IMR-90 (cell line): ENCODE measurements around the gene LGI1. TPM values are rescaled to one million over a fixed set of nuclear protein-coding genes. Genes with fewer than 3 reads are reported as not detected.

ENCODE experiments used
- ATAC-seq: fragments of 200-7000 bp; cut with Tn5 transposase; 2 replicates; pipeline ENCODE4 v1.9.1; 2020; ENCODE audit warnings: low read depth, mild to moderate bottlenecking, moderate library complexity
- BruUV-seq: library from RNA; stranded (reverse); fragments of 400-500 nt; replicated peaks from 2 replicates; lab custom pipeline; 2021; lab: Mats Ljungman, UMichigan
- CTCF ChIA-PET: fragments of 300-600 bp; formaldehyde crosslinking; extraction: SDS; loops from one replicate; lab custom pipeline; 2021; ENCODE audit warnings: antibody characterized with exemption; lab: Yijun Ruan, JAX
- POLR2A ChIA-PET: fragments of 300-600 bp; sonication (Branson Sonifier 250); formaldehyde crosslinking; loops from one replicate; lab custom pipeline; 2022; ENCODE audit warnings: antibody characterized with exemption; ENCODE audit not compliant: unreplicated experiment; lab: Charles Lee
- DNase-seq: peaks from one replicate; pipeline ENCODE4 v3.0.0; 2013
- H2AFZ ChIP-seq: replicated peaks from 2 replicates; pipeline ENCODE3; 2013; ENCODE audit warnings: low read length, mild to moderate bottlenecking; ENCODE audit not compliant: poor library complexity
- H2AK5ac ChIP-seq: 2 replicates; pipeline ENCODE4 v1.6.1; 2013; ENCODE audit warnings: low read depth, low read length, inconsistent platforms
- H2AK9ac ChIP-seq: replicated peaks from 2 replicates; pipeline ENCODE3; 2013; ENCODE audit warnings: mild to moderate bottlenecking, low read depth, low read length, moderate library complexity; ENCODE audit not compliant: poor library complexity
- H2BK120ac ChIP-seq: 2 replicates; pipeline ENCODE4 v1.6.1; 2013; ENCODE audit warnings: low read depth, low read length, inconsistent platforms
- H2BK15ac ChIP-seq: 3 replicates; pipeline ENCODE4 v1.6.1; 2013; ENCODE audit warnings: low read depth, low read length, inconsistent platforms
- H2BK20ac ChIP-seq: 2 replicates; pipeline ENCODE4 v1.6.1; 2013; ENCODE audit warnings: low read depth, mild to moderate bottlenecking, inconsistent platforms, low read length, moderate library complexity
- H2BK5ac ChIP-seq: 2 replicates; pipeline ENCODE4 v1.6.1; 2013; ENCODE audit warnings: mild to moderate bottlenecking, low read depth, low read length, inconsistent platforms; ENCODE audit not compliant: poor library complexity, severe bottlenecking
- H3K14ac ChIP-seq: replicated peaks from 2 replicates; pipeline ENCODE4 v1.6.1; 2013; ENCODE audit warnings: low read depth, low read length, inconsistent platforms
- H3K18ac ChIP-seq: 2 replicates; pipeline ENCODE4 v1.6.1; 2013; ENCODE audit warnings: low read depth, low read length, control low read depth
- H3K23ac ChIP-seq: 2 replicates; pipeline ENCODE4 v1.6.1; 2013; ENCODE audit warnings: low read depth, low read length, inconsistent platforms
- H3K27ac ChIP-seq: 2 replicates; pipeline ENCODE4 v1.5.1; 2013; ENCODE audit warnings: mild to moderate bottlenecking, control low read depth, low read length; ENCODE audit not compliant: insufficient read depth
- H3K27me3 ChIP-seq: 2 replicates; pipeline ENCODE4 v1.6.1; 2013; ENCODE audit warnings: low read length; ENCODE audit not compliant: control insufficient read depth, insufficient read depth
- H3K36me3 ChIP-seq: 2 replicates; pipeline ENCODE4 v1.6.1; 2013; ENCODE audit warnings: low read length, mixed read lengths; ENCODE audit not compliant: control insufficient read depth, insufficient read depth
- H3K4ac ChIP-seq: 2 replicates; pipeline ENCODE4 v1.6.1; 2013; ENCODE audit warnings: low read depth, low read length, inconsistent platforms
- H3K4me1 ChIP-seq: 2 replicates; pipeline ENCODE4 v1.6.1; 2013; ENCODE audit warnings: low read length, mixed read lengths; ENCODE audit not compliant: control insufficient read depth, insufficient read depth
- H3K4me2 ChIP-seq: 2 replicates; pipeline ENCODE4 v1.6.1; 2013; ENCODE audit warnings: low read depth, mild to moderate bottlenecking, control low read depth, low read length, moderate library complexity
- H3K4me3 ChIP-seq: 2 replicates; pipeline ENCODE4 v1.5.1; 2013; ENCODE audit warnings: low read depth, mild to moderate bottlenecking, control low read depth, low read length, moderate library complexity; ENCODE audit not compliant: insufficient read depth
- H3K56ac ChIP-seq: 2 replicates; pipeline ENCODE4 v1.6.1; 2013; ENCODE audit warnings: low read length, inconsistent platforms; ENCODE audit not compliant: insufficient read depth; ENCODE audit errors: extremely low read depth
- H3K79me1 ChIP-seq, 2 experiments: 2 replicates each; pipeline ENCODE4 v1.6.1; 2013; ENCODE audit warnings: low read length in 2 of 2, inconsistent platforms in 1 of 2, low read depth in 1 of 2
- H3K9ac ChIP-seq: 2 replicates; pipeline ENCODE4 v1.6.1; 2013; ENCODE audit warnings: low read depth, low read length, control low read depth
- H3K9me1 ChIP-seq: 2 replicates; pipeline ENCODE4 v1.6.1; 2013; ENCODE audit warnings: low read length, inconsistent platforms; ENCODE audit not compliant: insufficient read depth
- H3K9me3 ChIP-seq: 2 replicates; pipeline ENCODE4 v1.6.1; 2013; ENCODE audit warnings: low read length; ENCODE audit not compliant: control insufficient read depth, insufficient read depth
- H4K20me1 ChIP-seq: 2 replicates; pipeline ENCODE4 v1.6.1; 2013; ENCODE audit warnings: low read length, inconsistent platforms; ENCODE audit not compliant: insufficient read depth
- H4K5ac ChIP-seq: 2 replicates; pipeline ENCODE4 v1.6.1; 2013; ENCODE audit warnings: mild to moderate bottlenecking, low read depth, low read length, control low read depth
- H4K8ac ChIP-seq, 2 experiments: 2 replicates each; pipeline ENCODE4 v1.6.1; 2013; ENCODE audit warnings: low read depth in 2 of 2, low read length in 2 of 2, control low read depth in 1 of 2, inconsistent platforms in 1 of 2
- H4K91ac ChIP-seq: 2 replicates; pipeline ENCODE4 v1.6.1; 2013; ENCODE audit warnings: low read depth, low read length, inconsistent platforms; ENCODE audit not compliant: insufficient read depth
- BHLHE40 ChIP-seq: fragments of 150-350 bp; IDR thresholded peaks from 2 replicates; pipeline ENCODE4 v1.6.1; 2016; ENCODE audit warnings: mild to moderate bottlenecking, low read depth, low read length
- CEBPB ChIP-seq: IDR thresholded peaks from 2 replicates; pipeline ENCODE4 v1.6.1; 2012; ENCODE audit warnings: low read depth, low read length, improper control_type of control experiment
- CHD1 ChIP-seq: IDR thresholded peaks from 2 replicates; pipeline ENCODE4 v1.6.1; 2012; ENCODE audit warnings: low read depth, low read length, improper control_type of control experiment
- CTCF ChIP-seq: conservative IDR thresholded peaks from 2 replicates; pipeline ENCODE4 v1.5.1; 2012; ENCODE audit warnings: mild to moderate bottlenecking, low read depth, low read length, improper control_type of control experiment
- FOS ChIP-seq: fragments of 150-350 bp; IDR thresholded peaks from 2 replicates; pipeline ENCODE4 v1.6.1; 2016; ENCODE audit warnings: low read depth, low read length
- MAFK ChIP-seq: IDR thresholded peaks from 2 replicates; pipeline ENCODE4 v1.6.1; 2012; ENCODE audit warnings: low read depth, low read length, improper control_type of control experiment
- MAZ ChIP-seq: IDR thresholded peaks from 2 replicates; pipeline ENCODE4 v1.6.1; 2012; ENCODE audit warnings: low read depth, mild to moderate bottlenecking, low read length, improper control_type of control experiment, moderate library complexity, borderline replicate concordance
- NFE2L2 ChIP-seq: fragments of 150-350 bp; IDR thresholded peaks from 2 replicates; pipeline ENCODE4 v1.6.1; 2016; ENCODE audit warnings: low read depth, mild to moderate bottlenecking, low read length
- POLR2A ChIP-seq: IDR thresholded peaks from 2 replicates; pipeline ENCODE4 v1.6.1; 2012; ENCODE audit warnings: mild to moderate bottlenecking, low read depth, low read length
- RAD21 ChIP-seq: IDR thresholded peaks from 2 replicates; pipeline ENCODE4 v1.6.1; 2012; ENCODE audit warnings: low read length, improper control_type of control experiment
- RCOR1 ChIP-seq: IDR thresholded peaks from 2 replicates; pipeline ENCODE4 v1.6.1; 2012; ENCODE audit warnings: mild to moderate bottlenecking, low read length, improper control_type of control experiment; ENCODE audit not compliant: insufficient replicate concordance
- RFX5 ChIP-seq: IDR thresholded peaks from 2 replicates; pipeline ENCODE4 v1.8.0; 2012; ENCODE audit warnings: low read depth, mild to moderate bottlenecking, low read length, moderate library complexity
- SMC3 ChIP-seq: fragments of 150-350 bp; IDR thresholded peaks from 2 replicates; pipeline ENCODE4 v1.6.1; 2016; ENCODE audit warnings: low read depth, mild to moderate bottlenecking, antibody characterized with exemption, low read length, moderate library complexity
- WGBS, 2 experiments: methylation state at CpG; one replicate each; pipeline versions ENCODE4 v1.1.5 to v1.1.7; 2013; ENCODE audit warnings: missing lambda C conversion rate in 2 of 2; ENCODE audit not compliant: insufficient read length in 1 of 2; ENCODE audit errors: extremely low coverage in 2 of 2; 5-methylcytosine and 5-hydroxymethylcytosine counted together
- dilution Hi-C: fragments of 300-500 bp; cut with HindIII; formaldehyde crosslinking; loops from one replicate; pipeline ENCODE4 v1.14.3; 2018; ENCODE audit warnings: low sequenced_read_pairs; ENCODE audit not compliant: unreplicated experiment
- in situ Hi-C: fragments of 300-500 bp; cut with MboI; formaldehyde crosslinking; loops from 3 replicates; pipeline ENCODE4 v1.14.3; 2019; ENCODE audit warnings: low sequenced_read_pairs, inconsistent platforms, mixed read lengths
- intact Hi-C: fragments of 100-400 bp; cut with micrococcal nuclease; formaldehyde crosslinking; loops from 2 replicates; pipeline ENCODE4 v1.10.0; 2022
- polyA plus RNA-seq, 3 experiments: library from polyadenylated mRNA; depleted of rRNA; stranded (reverse); fragments of >200 nt; gene quantifications; 2 replicates each; pipeline ENCODE4 v1.2.3, GENCODE V29; 2012; ENCODE audit warnings: low replicate concordance in 1 of 3
- total RNA-seq: library from RNA; depleted of rRNA; stranded (reverse); fragments of >200 nt; gene quantifications from 2 replicates; pipeline ENCODE4 v1.2.3, GENCODE V29; 2012
- TF ChIP-seq, protein P1 (sequence below): fragments of 150-350 bp; IDR thresholded peaks from 2 replicates; pipeline ENCODE4 v1.6.1; 2017; ENCODE audit warnings: mild to moderate bottlenecking, antibody characterized with exemption, low read length, low read depth

Gene LGI1
- total and polyA plus RNA-seq, 2 of the 4 experiments (the other 2 are of a cell fraction) = not detected

DNA sequence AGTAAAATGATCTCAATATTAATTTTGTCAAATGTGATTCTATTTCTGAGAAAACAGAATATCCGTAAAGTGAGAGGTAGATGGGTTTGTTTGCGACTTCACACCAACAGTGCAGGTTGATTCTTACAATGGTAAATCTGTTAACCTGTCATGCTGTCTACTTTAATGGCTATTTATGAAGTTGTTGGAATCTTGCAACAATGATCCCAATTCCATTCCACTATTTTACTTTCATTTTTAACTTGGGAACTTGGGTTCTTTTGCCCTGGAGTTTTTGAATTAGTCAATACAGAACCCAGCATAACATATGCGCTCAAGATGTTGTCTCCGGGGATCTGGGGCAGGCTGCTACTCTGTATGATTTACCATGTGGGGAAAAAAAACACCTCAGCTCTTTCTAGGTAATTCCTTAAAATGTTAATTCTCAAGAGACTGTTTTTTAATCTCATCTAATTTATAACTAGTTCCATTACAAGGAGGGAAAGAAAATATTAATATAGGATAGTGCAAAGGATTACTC lies 1.2 kb downstream of the LGI1 start:
- intact Hi-C loops = no loop called here
- CTCF ChIA-PET = interaction anchor here (0.6 kb wide), 1 partner anchor 256 kb away, joined by 4 read pairs; no protein-coding TSS in a partner anchor

More for the DNA sequence above, 1.2 kb downstream of the LGI1 start:
- no peak overlapping the region for H3K18ac ChIP-seq
- dilution Hi-C loops (no loop called here), in situ Hi-C loops (no loop called here)
- no peak overlapping the region for H3K4me3 ChIP-seq
- no peak overlapping the region for H2BK5ac ChIP-seq
- H4K8ac ChIP-seq = no peak overlapping the region
- peaks cover 67% of the 10 kb centered on the region for H3K27me3 ChIP-seq
- no peak overlapping the region for H2BK15ac ChIP-seq
- no peak overlapping the region for H3K4me2 ChIP-seq
- H3K36me3 ChIP-seq = no peaks in the 10 kb centered on the region
- H3K9me3 ChIP-seq = no peaks in the 10 kb centered on the region
- DNase-seq (no peak), ATAC-seq (no peak)
- no peak for TF ChIP-seq CEBPB
- TF ChIP-seq CHD1 = no peak
- no peak for TF ChIP-seq MAFK
- no peak for TF ChIP-seq MAZ
- no peak for TF ChIP-seq CTCF
- TF ChIP-seq BHLHE40 = no peak
- TF ChIP-seq FOS = no peak
- TF ChIP-seq, protein P1, sequence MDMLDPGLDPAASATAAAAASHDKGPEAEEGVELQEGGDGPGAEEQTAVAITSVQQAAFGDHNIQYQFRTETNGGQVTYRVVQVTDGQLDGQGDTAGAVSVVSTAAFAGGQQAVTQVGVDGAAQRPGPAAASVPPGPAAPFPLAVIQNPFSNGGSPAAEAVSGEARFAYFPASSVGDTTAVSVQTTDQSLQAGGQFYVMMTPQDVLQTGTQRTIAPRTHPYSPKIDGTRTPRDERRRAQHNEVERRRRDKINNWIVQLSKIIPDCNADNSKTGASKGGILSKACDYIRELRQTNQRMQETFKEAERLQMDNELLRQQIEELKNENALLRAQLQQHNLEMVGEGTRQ = no peak
- TF ChIP-seq NFE2L2 = no peak
- no peak for TF ChIP-seq RCOR1
- TF ChIP-seq SMC3 = no peak
- no peak for TF ChIP-seq POLR2A
- no peak for TF ChIP-seq RAD21
- no peak for TF ChIP-seq RFX5
- no peak overlapping the region for H2BK20ac ChIP-seq
- H3K14ac ChIP-seq = no peak overlapping the region
- H4K20me1 ChIP-seq = no peaks in the 10 kb centered on the region
- no peaks in the 10 kb centered on the region for H3K79me1 ChIP-seq
- H4K91ac ChIP-seq = no peak overlapping the region
- no peak overlapping the region for H4K5ac ChIP-seq
- no peak overlapping the region for H3K9ac ChIP-seq
- BruUV-seq = no TSS peak
- no peak overlapping the region for H3K56ac ChIP-seq
- POLR2A ChIA-PET = no interaction called here
- H3K4me1 ChIP-seq = no peaks in the 10 kb centered on the region
- no CpG with 5 or more reads among the region's 4 CpGs for WGBS, 2 experiments
- H3K9me1 ChIP-seq = no peaks in the 10 kb centered on the region
- H2AK5ac ChIP-seq = no peak overlapping the region
- H2BK120ac ChIP-seq = no peak overlapping the region
- no peak overlapping the region for H3K4ac ChIP-seq
- no peak overlapping the region for H3K23ac ChIP-seq
- H2AFZ ChIP-seq = no peak overlapping the region
- no peak overlapping the region for H3K27ac ChIP-seq
- H2AK9ac ChIP-seq = no peak overlapping the region
